ENCODE results near the gene CSH2.
"Not testable (repeated sequence)": the region's sequence is repeated elsewhere in the genome, so short reads cannot be mapped to it uniquely, and the experiment has no call there.

- not testable (repeated sequence) for TF ChIP-seq CTCF (IDR thresholded peaks at IDR 0.05; ENCODE audit: insufficient read depth, low read length); REST (IDR thresholded peaks at IDR 0.05; ENCODE audit: insufficient replicate concordance, low read depth); POLR2AphosphoS5 (IDR thresholded peaks at IDR 0.05; ENCODE audit: low read depth)
Observed at GRCh38 chr17:63866625-63867024, 6.9 kb downstream of the CSH2 start.

Measured in HL-60 (cell line).